Endothelial cell of umbilical vein (primary cell): Measurements from ENCODE around the gene MBD1. TPM values are rescaled to one million over a fixed set of nuclear protein-coding genes. Genes with fewer than 3 reads are reported as not detected.

Source experiments
- BruUV-seq: library from RNA; stranded (reverse); fragments of 400-500 nt; replicated peaks from 2 replicates; lab custom pipeline; 2021; lab: Mats Ljungman, UMichigan
- CTCF ChIA-PET: fragments of 300-600, 350-600 bp; sonication (Branson Sonifier 250); formaldehyde crosslinking; loops from one replicate; lab custom pipeline; 2021; ENCODE audit warnings: antibody characterized with exemption, inconsistent platforms; lab: Charles Lee
- POLR2A ChIA-PET: fragments of 300-600, 350-600 bp; sonication (Branson Sonifier 250); formaldehyde crosslinking; loops from one replicate; lab custom pipeline; 2021; ENCODE audit warnings: antibody characterized with exemption, inconsistent platforms; lab: Charles Lee
- DNase-seq: peaks from one replicate; pipeline ENCODE4 v3.0.0-alpha.2; 2011; ENCODE audit warnings: low read depth, low spot score
- FAIRE-seq: peaks from 2 replicates; lab custom pipeline; 2011; peaks lifted over from hg19 to GRCh38; lab: Jason Lieb, UNC
- H2AFZ ChIP-seq: 2 replicates; pipeline ENCODE4 v1.6.0; 2012; ENCODE audit warnings: low read depth, low read length, control low read depth, inconsistent platforms
- H3K27ac ChIP-seq: 2 replicates; pipeline ENCODE4 v1.5.1; 2011; ENCODE audit warnings: low read depth, mild to moderate bottlenecking, control low read depth, low read length, moderate library complexity; ENCODE audit not compliant: insufficient read depth
- H3K27me3 ChIP-seq, 2 experiments: 2 replicates each; pipeline versions ENCODE4 v1.6.0 to v1.6.1; 2011; ENCODE audit warnings: low read length in 2 of 2, mixed read lengths in 1 of 2; ENCODE audit not compliant: control insufficient read depth in 2 of 2, insufficient read depth in 2 of 2
- H3K36me3 ChIP-seq, 2 experiments: 2 replicates in 1 of 2; 3 replicates in 1 of 2; pipeline ENCODE4 v1.5.1; 2011; ENCODE audit warnings: low read length in 2 of 2, mild to moderate bottlenecking in 1 of 2, moderate library complexity in 1 of 2; ENCODE audit not compliant: control insufficient read depth in 2 of 2, insufficient read depth in 2 of 2; ENCODE audit errors: extremely low read depth in 1 of 2
- H3K4me1 ChIP-seq: 3 replicates; pipeline ENCODE4 v1.5.1; 2011; ENCODE audit warnings: mild to moderate bottlenecking, low read length; ENCODE audit not compliant: control insufficient read depth, insufficient read depth; ENCODE audit errors: extremely low read depth
- H3K4me2 ChIP-seq: 2 replicates; pipeline ENCODE4 v1.6.1; 2011; ENCODE audit warnings: low read length, control low read depth, mixed read lengths; ENCODE audit not compliant: insufficient read depth
- H3K4me3 ChIP-seq, 3 experiments: fragments of 200-600 bp in 1 of 3; sonication (generic), shearing (Covaris generic) in 1 of 3; replicated peaks in 1 of 3; 2 replicates each; pipeline ENCODE4 v1.5.1; 2011 to 2016; ENCODE audit warnings: control low read depth in 3 of 3, low read length in 3 of 3, mild to moderate bottlenecking in 2 of 3, inconsistent platforms in 1 of 3, low read depth in 1 of 3, moderate library complexity in 1 of 3; ENCODE audit not compliant: insufficient read depth in 1 of 3
- H3K79me2 ChIP-seq: 2 replicates; pipeline ENCODE4 v1.6.0; 2012; ENCODE audit warnings: low read length, inconsistent platforms; ENCODE audit not compliant: control insufficient read depth, insufficient read depth
- H3K9ac ChIP-seq: replicated peaks from 2 replicates; pipeline ENCODE3; 2011; ENCODE audit warnings: low read length, control low read depth; ENCODE audit not compliant: insufficient read depth; ENCODE audit errors: extremely low read depth
- H3K9me1 ChIP-seq: replicated peaks from 3 replicates; pipeline ENCODE4 v1.6.0; 2011; ENCODE audit warnings: mild to moderate bottlenecking, low read length; ENCODE audit not compliant: control insufficient read depth, insufficient read depth; ENCODE audit errors: extremely low read depth
- H3K9me3 ChIP-seq: replicated peaks from 2 replicates; pipeline ENCODE4 v1.5.1; 2012; ENCODE audit warnings: low read length, inconsistent platforms; ENCODE audit not compliant: control insufficient read depth, insufficient read depth
- H4K20me1 ChIP-seq: replicated peaks from 2 replicates; pipeline ENCODE3; 2011; ENCODE audit warnings: mild to moderate bottlenecking, low read length; ENCODE audit not compliant: control insufficient read depth, insufficient read depth; ENCODE audit errors: extremely low read depth
- CTCF ChIP-seq, 2 donors: IDR thresholded peaks; 1 replicate in 1 of 2; 2 replicates in 1 of 2; pipeline ENCODE4 v1.5.1; 2011; ENCODE audit warnings: low read length in 2 of 2, mild to moderate bottlenecking in 2 of 2, moderate library complexity in 2 of 2, control low read depth in 1 of 2, inconsistent platforms in 1 of 2, low read depth in 1 of 2; ENCODE audit not compliant: insufficient read depth in 1 of 2; ENCODE audit errors: extremely low read depth in 1 of 2
- EZH2 ChIP-seq: IDR thresholded peaks from 2 replicates; pipeline ENCODE4 v1.6.1; 2012; ENCODE audit warnings: borderline replicate concordance, low read depth, mild to moderate bottlenecking, moderate library complexity, low read length, inconsistent platforms; ENCODE audit not compliant: severe bottlenecking
- FOS ChIP-seq: IDR thresholded peaks from 2 replicates; pipeline ENCODE4 v1.6.1; 2011; ENCODE audit warnings: mild to moderate bottlenecking, low read length, moderate library complexity, borderline replicate concordance; ENCODE audit not compliant: insufficient read depth
- MAX ChIP-seq: IDR thresholded peaks from 2 replicates; pipeline ENCODE4 v1.6.1; 2011; ENCODE audit not compliant: insufficient read depth, insufficient read length
- POLR2A ChIP-seq: IDR thresholded peaks from 2 replicates; pipeline ENCODE4 v1.6.1; 2012; ENCODE audit warnings: low read depth, mild to moderate bottlenecking, control low read depth, low read length
- dilution Hi-C: fragments of 300-500 bp; cut with MboI; formaldehyde crosslinking; loops from one replicate; pipeline ENCODE4 v1.15.0; 2019; ENCODE audit warnings: low sequenced_read_pairs; ENCODE audit not compliant: extremely low pct_ligation_motif_present
- intact Hi-C: fragments of 100-400 bp; cut with micrococcal nuclease; formaldehyde crosslinking; loops from one replicate; pipeline ENCODE4 v1.10.0; 2022
- polyA plus RNA-seq, 4 experiments: library from polyadenylated mRNA; depleted of rRNA in 3 of 4; stranded (reverse) in 3 of 4; unstranded in 1 of 4; fragments of >200 nt; gene quantifications; 2 replicates each; pipeline versions ENCODE4 v1.2.1 to v1.2.3, GENCODE V29; 2011 to 2012; ENCODE audit warnings: missing spikeins in 1 of 4
- total RNA-seq: library from RNA; stranded (reverse); gene quantifications from 2 replicates; pipeline ENCODE4 v1.2.3, GENCODE V29; 2021

MBD1 gene
- total and polyA plus RNA-seq, 2 donors (not counting 3 experiments of a cell fraction or from before 2014, with no cell fraction given) = 57.2 to 77.5 TPM

- H3K79me2 ChIP-seq = no peaks in the 10 kb centered on the region
- CTCF ChIA-PET = no interaction called here
- no peaks in the 10 kb centered on the region for H3K9me3 ChIP-seq
- no peaks in the 10 kb centered on the region for H3K27me3 ChIP-seq
- intact Hi-C loops (no loop called here), dilution Hi-C loops (no loop called here)
- no peaks in the 10 kb centered on the region for H3K9me1 ChIP-seq
- no TSS peak for BruUV-seq
- no peak for DNase-seq
- no peaks in the 10 kb centered on the region for H4K20me1 ChIP-seq
- POLR2A ChIA-PET = no interaction called here
- no peak for FAIRE-seq
- H3K27ac ChIP-seq = no peak overlapping the region
- no peak overlapping the region for H2AFZ ChIP-seq
- peaks cover 2% of the 10 kb centered on the region for H3K4me1 ChIP-seq
- TF ChIP-seq CTCF (IDR thresholded peaks at IDR 0.05; ENCODE audit: extremely low read depth in 1 of 2, insufficient read depth in 1 of 2, low read depth in 1 of 2, low read length in 2 of 2) (no peak), POLR2A (no peak), MAX (no peak), FOS (no peak), EZH2 (no peak)
- no peaks in the 10 kb centered on the region for H3K36me3 ChIP-seq
- H3K9ac ChIP-seq = no peak overlapping the region
- H3K4me3 ChIP-seq = no peak overlapping the region
- H3K4me2 ChIP-seq = no peak overlapping the region
These were observed 31.8 kb upstream of the MBD1 start for GRCh38 chr18:50313031-50313607.
